Activated CD8-positive, alpha-beta memory T cell treated with anti-CD3 and anti-CD28 coated beads, Interleukin-2, amount 50 U/mL, for 4 hours (primary cell): ENCODE measurements around the gene HES3.

Experiments used
- DNase-seq: peaks from one replicate; pipeline ENCODE4 v3.0.0-alpha.2; 2020

Gene HES3

GRCh38 chr1:6263716-6264115, 19.7 kb downstream of the HES3 start:
- no peak for DNase-seq

- no peak for DNase-seq
These were observed 21.2 kb downstream of the HES3 start for GRCh38 chr1:6265151-6265550.

GRCh38 chr1:6266641-6267040, 22.7 kb downstream of the HES3 start:
- no peak for DNase-seq

- no peak for DNase-seq
These were observed 23.8 kb downstream of the HES3 start for GRCh38 chr1:6267686-6268322.

- no peak for DNase-seq
These were observed 24.4 kb downstream of the HES3 start for GRCh38 chr1:6268415-6268814.

GRCh38 chr1:6269296-6269695, 25.3 kb downstream of the HES3 start:
- DNase-seq = no peak

GRCh38 chr1:6269720-6270400, 25.9 kb downstream of the HES3 start:
- no peak for DNase-seq

- no peak for DNase-seq
These were observed 26.4 kb downstream of the HES3 start for GRCh38 chr1:6270401-6270800.

GRCh38 chr1:6271006-6271405, 27.0 kb downstream of the HES3 start:
- no peak for DNase-seq

GRCh38 chr1:6271554-6271953, 27.6 kb downstream of the HES3 start:
- DNase-seq = no peak

GRCh38 chr1:6272452-6272851, 28.5 kb downstream of the HES3 start:
- DNase-seq = no peak

GRCh38 chr1:6272868-6273267, 28.9 kb downstream of the HES3 start:
- no peak for DNase-seq

- no peak for DNase-seq
These were observed 29.5 kb downstream of the HES3 start for GRCh38 chr1:6273380-6273891.

GRCh38 chr1:6274102-6274501, 30.1 kb downstream of the HES3 start:
- DNase-seq = no peak

GRCh38 chr1:6274622-6275139, 30.7 kb downstream of the HES3 start:
- no peak for DNase-seq

GRCh38 chr1:6275826-6276782, 32.1 kb downstream of the HES3 start:
- no peak for DNase-seq

- DNase-seq = no peak
These were observed 33.0 kb downstream of the HES3 start for GRCh38 chr1:6276811-6277555.

- DNase-seq = no peak
These were observed 34.3 kb downstream of the HES3 start for GRCh38 chr1:6278263-6278662.

- no peak for DNase-seq
These were observed 35.1 kb downstream of the HES3 start for GRCh38 chr1:6279066-6279465.

- no peak for DNase-seq
These were observed 35.8 kb downstream of the HES3 start for GRCh38 chr1:6279613-6280383.

GRCh38 chr1:6280761-6281451, 36.9 kb downstream of the HES3 start:
- no peak for DNase-seq
